Right lobe of liver (tissue), 4 donors: ENCODE results near the gene PPP1R9A.

Experiments used
- POLR2A ChIP-seq: fragments of 450-650 bp; IDR thresholded peaks from one replicate; pipeline ENCODE4 v1.6.1; 2017; ENCODE audit warnings: antibody characterized with exemption, mild to moderate bottlenecking
- TF ChIP-seq, protein P1 (sequence below), 4 donors: fragments of 200-600 bp in 3 of 4; fragments of 450-650 bp in 1 of 4; IDR thresholded peaks; one replicate each; pipeline versions ENCODE4 v1.5.1 to v1.8.0; 2016 to 2022; ENCODE audit warnings: antibody characterized with exemption in 4 of 4, mild to moderate bottlenecking in 2 of 4
- donor health status: DM: no; HTN: no; CAD: no.
- donor health status: DM: no; HTN: no; CAD: no.
- donor health status: DM: no; HTN: yes; CAD: no.

DNA sequence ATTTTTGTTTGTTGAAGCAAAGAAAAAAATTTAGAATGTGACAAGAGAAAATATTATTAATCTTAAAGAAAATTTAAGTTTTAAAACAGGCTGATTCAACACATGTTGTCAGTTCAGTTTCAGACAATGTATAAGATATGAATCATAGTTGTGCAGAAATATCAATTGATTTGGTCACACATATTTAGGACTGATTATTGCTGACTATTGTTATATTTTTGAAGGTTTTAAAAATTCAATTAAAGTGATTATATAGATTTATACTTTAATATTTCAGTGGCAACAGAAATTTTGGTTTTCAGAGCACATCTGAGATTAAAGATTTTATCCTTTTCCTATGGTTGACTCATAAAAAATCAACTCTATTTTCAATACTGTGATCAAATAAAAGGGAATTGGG lies 284.4 kb downstream of the PPP1R9A start:
- TF ChIP-seq POLR2A, result no peak
- TF ChIP-seq, protein P1, sequence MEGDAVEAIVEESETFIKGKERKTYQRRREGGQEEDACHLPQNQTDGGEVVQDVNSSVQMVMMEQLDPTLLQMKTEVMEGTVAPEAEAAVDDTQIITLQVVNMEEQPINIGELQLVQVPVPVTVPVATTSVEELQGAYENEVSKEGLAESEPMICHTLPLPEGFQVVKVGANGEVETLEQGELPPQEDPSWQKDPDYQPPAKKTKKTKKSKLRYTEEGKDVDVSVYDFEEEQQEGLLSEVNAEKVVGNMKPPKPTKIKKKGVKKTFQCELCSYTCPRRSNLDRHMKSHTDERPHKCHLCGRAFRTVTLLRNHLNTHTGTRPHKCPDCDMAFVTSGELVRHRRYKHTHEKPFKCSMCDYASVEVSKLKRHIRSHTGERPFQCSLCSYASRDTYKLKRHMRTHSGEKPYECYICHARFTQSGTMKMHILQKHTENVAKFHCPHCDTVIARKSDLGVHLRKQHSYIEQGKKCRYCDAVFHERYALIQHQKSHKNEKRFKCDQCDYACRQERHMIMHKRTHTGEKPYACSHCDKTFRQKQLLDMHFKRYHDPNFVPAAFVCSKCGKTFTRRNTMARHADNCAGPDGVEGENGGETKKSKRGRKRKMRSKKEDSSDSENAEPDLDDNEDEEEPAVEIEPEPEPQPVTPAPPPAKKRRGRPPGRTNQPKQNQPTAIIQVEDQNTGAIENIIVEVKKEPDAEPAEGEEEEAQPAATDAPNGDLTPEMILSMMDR (IDR thresholded peaks at IDR 0.05), result no peak
